GM12878 (cell line): Measurements from ENCODE around the gene FAXC. TPM values are rescaled to one million over a fixed set of nuclear protein-coding genes. Genes with fewer than 3 reads are reported as not detected.
A peak's percentile ranks its signal among the peaks of the same experiment; 100 is the strongest.

Experiments used
- ATAC-seq: fragments of 200-7000 bp; cut with Tn5 transposase; 3 replicates; pipeline ENCODE4 v1.9.1; 2020; ENCODE audit warnings: mild to moderate bottlenecking, moderate library complexity
- BruUV-seq: library from RNA; stranded (reverse); fragments of 400-500 nt; replicated peaks from 2 replicates; lab custom pipeline; 2021; lab: Mats Ljungman, UMichigan
- CTCF ChIA-PET: fragments of 300-600 bp; sonication (Branson Sonifier 250); formaldehyde crosslinking; extraction: SDS; loops from one replicate; lab custom pipeline; 2021; ENCODE audit warnings: inconsistent platforms; lab: Yijun Ruan, JAX
- POLR2A ChIA-PET: fragments of 350-600 bp; formaldehyde crosslinking; extraction: SDS; loops from one replicate; lab custom pipeline; 2021; ENCODE audit warnings: inconsistent platforms; lab: Charles Lee
- RAD21 ChIA-PET: fragments of 300-600 bp; sonication (Branson Sonifier 250); formaldehyde crosslinking; loops from one replicate; lab custom pipeline; 2023; ENCODE audit warnings: antibody characterized with exemption; ENCODE audit not compliant: unreplicated experiment; lab: Charles Lee
- SMC1A ChIA-PET: fragments of 300-600 bp; sonication (Branson Sonifier 250); formaldehyde crosslinking; loops from one replicate; lab custom pipeline; 2023; ENCODE audit not compliant: unreplicated experiment, uncharacterized antibody; lab: Charles Lee
- DNase-seq: peaks from one replicate; pipeline ENCODE4 v3.0.0-alpha.2; 2011; ENCODE audit warnings: low read depth, low spot score
- FAIRE-seq: peaks from 3 replicates; lab custom pipeline; 2011; peaks lifted over from hg19 to GRCh38; lab: Jason Lieb, UNC
- H2AFZ ChIP-seq: 2 replicates; pipeline ENCODE4 v1.6.0; 2011; ENCODE audit warnings: low read depth, low read length, control low read depth; ENCODE audit not compliant: control insufficient read depth
- H3K27ac ChIP-seq: 2 replicates; pipeline ENCODE4 v1.5.1; 2011; ENCODE audit warnings: control low read depth; ENCODE audit not compliant: control insufficient read depth, insufficient read depth
- H3K27me3 ChIP-seq, 2 experiments: replicated peaks in 1 of 2; 2 replicates each; pipeline versions ENCODE4 v1.6.0 to v1.6.1; 2011; ENCODE audit warnings: low read length in 1 of 2; ENCODE audit not compliant: control insufficient read depth in 2 of 2, insufficient read depth in 2 of 2
- H3K36me3 ChIP-seq, 2 experiments: 2 replicates each; pipeline ENCODE4 v1.5.1; 2011; ENCODE audit warnings: low read length in 1 of 2; ENCODE audit not compliant: control insufficient read depth in 2 of 2, insufficient read depth in 2 of 2
- H3K4me1 ChIP-seq: 2 replicates; pipeline ENCODE4 v1.6.1; 2011; ENCODE audit warnings: mild to moderate bottlenecking, low read length, moderate library complexity, mixed read lengths; ENCODE audit not compliant: control insufficient read depth, insufficient read depth
- H3K4me2 ChIP-seq: 2 replicates; pipeline ENCODE4 v1.6.0; 2011; ENCODE audit warnings: control low read depth; ENCODE audit not compliant: control insufficient read depth, insufficient read depth
- H3K4me3 ChIP-seq: fragments of 200-600 bp; sonication (generic); 2 replicates; pipeline ENCODE4 v1.5.1; 2016
- H3K79me2 ChIP-seq: 2 replicates; pipeline ENCODE4 v1.6.0; 2011; ENCODE audit warnings: low read length; ENCODE audit not compliant: control insufficient read depth, insufficient read depth
- H3K9ac ChIP-seq: 2 replicates; pipeline ENCODE4 v1.8.0; 2011; ENCODE audit warnings: low read length, control low read depth, mixed read lengths; ENCODE audit not compliant: control insufficient read depth, insufficient read depth
- H3K9me3 ChIP-seq: replicated peaks from 3 replicates; pipeline ENCODE4 v1.5.1; 2011; ENCODE audit warnings: mild to moderate bottlenecking, low read length; ENCODE audit not compliant: control insufficient read depth, insufficient read depth
- H4K20me1 ChIP-seq: 2 replicates; pipeline ENCODE4 v1.6.0; 2011; ENCODE audit not compliant: control insufficient read depth, insufficient read depth
- GABPA ChIP-seq: IDR thresholded peaks from 2 replicates; pipeline ENCODE4 v1.6.1; 2014; ENCODE audit warnings: antibody characterized with exemption, low read depth, mild to moderate bottlenecking, inconsistent platforms
- JUNB ChIP-seq: IDR thresholded peaks from 2 replicates; pipeline ENCODE4 v1.6.1; 2016; ENCODE audit warnings: antibody characterized with exemption, mild to moderate bottlenecking
- KDM1A ChIP-seq: fragments of 200-600 bp; sonication (generic); IDR thresholded peaks from 2 replicates; pipeline ENCODE4 v1.6.1; 2016; ENCODE audit warnings: borderline replicate concordance
- MTA2 ChIP-seq: fragments of 450-650 bp; IDR thresholded peaks from 2 replicates; pipeline ENCODE4 v1.6.1; 2016; ENCODE audit warnings: low read depth, mild to moderate bottlenecking, moderate library complexity
- ZNF207 ChIP-seq: fragments of 450-650 bp; IDR thresholded peaks from 2 replicates; pipeline ENCODE4 v1.6.1; 2014; ENCODE audit warnings: antibody characterized with exemption, mild to moderate bottlenecking, borderline replicate concordance
- ZNF592 ChIP-seq: fragments of 450-650 bp; IDR thresholded peaks from 2 replicates; pipeline ENCODE4 v1.6.1; 2017; ENCODE audit warnings: mild to moderate bottlenecking, moderate library complexity
- ZNF687 ChIP-seq: fragments of 450-650 bp; IDR thresholded peaks from 2 replicates; pipeline ENCODE4 v1.6.1; 2017; ENCODE audit warnings: mild to moderate bottlenecking, moderate library complexity
- WGBS: methylation state at CpG from one replicate; pipeline ENCODE4 v1.1.6; 2016; ENCODE audit warnings: low lambda C conversion rate; ENCODE audit not compliant: insufficient replicate concordance, insufficient coverage; ENCODE audit errors: missing lambda C conversion rate; 5-methylcytosine and 5-hydroxymethylcytosine counted together
- in situ Hi-C: fragments of 300-500 bp; cut with MboI; formaldehyde crosslinking; loops from 9 replicates; pipeline ENCODE4 v1.14.3; 2018; ENCODE audit warnings: mixed read lengths
- intact Hi-C: fragments of 100-400 bp; cut with micrococcal nuclease; formaldehyde crosslinking; loops from one replicate; pipeline ENCODE4 v1.14.2; 2022; ENCODE audit not compliant: unreplicated experiment
- polyA plus RNA-seq, 11 experiments: library from polyadenylated mRNA; depleted of rRNA in 4 of 11; unstranded in 6 of 11; stranded (reverse) in 5 of 11; fragments of >200 nt; fragmentation: Nextera tagmentation in 4 of 11; fragmentation: Illumina TruSeq in 1 of 11; extraction: Ambion mirVana in 4 of 11; extraction: Trizol in 1 of 11; gene quantifications; 1 replicate in 1 of 11; 2 replicates in 10 of 11; pipeline versions ENCODE4 v1.2.1 to v1.2.3, GENCODE V29; 2011 to 2016; ENCODE audit warnings: inconsistent platforms in 2 of 11, missing spikeins in 2 of 11, low read depth in 1 of 11
- total RNA-seq, 4 experiments: library from RNA; depleted of rRNA in 3 of 4; stranded (reverse); fragments of >200 nt in 3 of 4; fragmentation: Illumina TruSeq in 1 of 4; extraction: Trizol in 1 of 4; gene quantifications; 2 replicates each; pipeline versions ENCODE4 v1.2.1 to v1.2.3, GENCODE V29; 2013 to 2021

Gene FAXC
- total and polyA plus RNA-seq, 10 of the 15 experiments (the other 5 are each of a cell fraction or from before 2014, with no cell fraction given), result not detected

- TF ChIP-seq ZNF592 (no peak), KDM1A (no peak), ZNF207 (no peak)
- TF ChIP-seq, all 136 proteins: peak for 0
Measured at GRCh38 chr6:99345164-99345563, 4.3 kb downstream of the FAXC start (continued).

GRCh38 chr6:99344289-99344688 is 5.2 kb downstream of the FAXC start:
- no peaks in the 10 kb centered on the region for H3K79me2 ChIP-seq
- FAIRE-seq (no peak), ATAC-seq (peak; percentile 53), DNase-seq (no peak)
- H3K4me3 ChIP-seq, result no peak overlapping the region
- in situ Hi-C loops, result no loop called here
- H3K9me3 ChIP-seq, result no peaks in the 10 kb centered on the region
- H2AFZ ChIP-seq, result no peak overlapping the region
- H3K27ac ChIP-seq, result no peak overlapping the region
- H3K36me3 ChIP-seq, result no peaks in the 10 kb centered on the region
- no peak overlapping the region for H3K4me2 ChIP-seq
- no peak overlapping the region for H3K9ac ChIP-seq
- intact Hi-C loops, result no loop called here
- peaks cover 6 to 12% of the 10 kb centered on the region in 2 experiments for H3K27me3 ChIP-seq
- CTCF ChIA-PET, result interaction anchor here (1.1 to 1.3 kb wide), 6 partner anchors 14 to 403 kb away, joined by 3 to 6 read pairs (median 4); no protein-coding TSS in a partner anchor
- H4K20me1 ChIP-seq, result no peaks in the 10 kb centered on the region
- RAD21 ChIA-PET, result interaction anchor here (3.0 kb wide), 1 partner anchor 14 kb away, joined by 7 read pairs; no protein-coding TSS in a partner anchor
- BruUV-seq, result no TSS peak
- H3K4me1 ChIP-seq, result no peaks in the 10 kb centered on the region
- WGBS, result 1% methylated on average over 3 of the region's 3 CpGs
- POLR2A ChIA-PET, result no interaction called here
- SMC1A ChIA-PET, result interaction anchor here (1.2 to 2.2 kb wide), 3 partner anchors 10 to 17 kb away, joined by 4 to 5 read pairs (median 4); no protein-coding TSS in a partner anchor
- TF ChIP-seq ZNF687 (no peak), MTA2 (no peak), GABPA (no peak), JUNB (peak; percentile 21; the same call in 1 of the 2 replicates)
